H7 (cell line): ENCODE measurements around the gene ANXA2R. TPM values are rescaled to one million over a fixed set of nuclear protein-coding genes. Genes with fewer than 3 reads are reported as not detected.
A peak's percentile ranks its signal among the peaks of the same experiment; 100 is the strongest.

Experiments
- DNase-seq: peaks from one replicate; pipeline ENCODE4 v3.0.0; 2012
- H3K27me3 ChIP-seq: 2 replicates; pipeline ENCODE4 v1.6.0; 2011; ENCODE audit warnings: mild to moderate bottlenecking, low read length; ENCODE audit not compliant: control insufficient read depth, insufficient read depth
- H3K36me3 ChIP-seq: replicated peaks from 2 replicates; pipeline ENCODE4 v1.5.1; 2011; ENCODE audit warnings: low read length; ENCODE audit not compliant: control insufficient read depth, insufficient read depth
- H3K4me3 ChIP-seq: 2 replicates; pipeline ENCODE4 v1.5.1; 2011; ENCODE audit warnings: low read depth, mild to moderate bottlenecking, control low read depth, low read length, moderate library complexity; ENCODE audit not compliant: insufficient read depth
- total RNA-seq: library from RNA; depleted of rRNA; stranded (reverse); fragments of >200 nt; shearing (Covaris generic); gene quantifications from 2 replicates; pipeline ENCODE4 v1.2.3, GENCODE V29; 2014

Gene ANXA2R
- total RNA-seq, 1 experiment from 2014 or later = 0.83 TPM

DNA sequence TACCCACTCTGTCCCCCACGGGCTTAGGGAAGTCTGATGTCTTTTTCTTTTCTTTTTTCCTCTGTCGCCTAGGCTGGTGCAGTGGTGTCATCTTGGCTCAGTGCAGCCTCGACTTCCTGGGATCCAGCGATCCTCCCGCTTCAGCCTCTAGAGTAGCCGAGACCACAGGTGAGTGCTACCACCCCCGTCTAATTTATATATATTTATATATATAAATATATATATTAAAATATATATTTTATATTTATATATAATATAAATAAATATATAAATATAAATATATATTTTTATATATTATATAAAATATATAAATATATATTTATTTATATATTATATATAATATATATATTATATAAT lies 3.3 kb upstream of the ANXA2R start:
- Histone ChIP-seq H3K36me3 (no peaks in the 10 kb centered on the region), H3K4me3 (peak overlapping the region; percentile 38), H3K27me3 (peaks cover 70% of the 10 kb centered on the region)
- DNase-seq = no peak

DNA sequence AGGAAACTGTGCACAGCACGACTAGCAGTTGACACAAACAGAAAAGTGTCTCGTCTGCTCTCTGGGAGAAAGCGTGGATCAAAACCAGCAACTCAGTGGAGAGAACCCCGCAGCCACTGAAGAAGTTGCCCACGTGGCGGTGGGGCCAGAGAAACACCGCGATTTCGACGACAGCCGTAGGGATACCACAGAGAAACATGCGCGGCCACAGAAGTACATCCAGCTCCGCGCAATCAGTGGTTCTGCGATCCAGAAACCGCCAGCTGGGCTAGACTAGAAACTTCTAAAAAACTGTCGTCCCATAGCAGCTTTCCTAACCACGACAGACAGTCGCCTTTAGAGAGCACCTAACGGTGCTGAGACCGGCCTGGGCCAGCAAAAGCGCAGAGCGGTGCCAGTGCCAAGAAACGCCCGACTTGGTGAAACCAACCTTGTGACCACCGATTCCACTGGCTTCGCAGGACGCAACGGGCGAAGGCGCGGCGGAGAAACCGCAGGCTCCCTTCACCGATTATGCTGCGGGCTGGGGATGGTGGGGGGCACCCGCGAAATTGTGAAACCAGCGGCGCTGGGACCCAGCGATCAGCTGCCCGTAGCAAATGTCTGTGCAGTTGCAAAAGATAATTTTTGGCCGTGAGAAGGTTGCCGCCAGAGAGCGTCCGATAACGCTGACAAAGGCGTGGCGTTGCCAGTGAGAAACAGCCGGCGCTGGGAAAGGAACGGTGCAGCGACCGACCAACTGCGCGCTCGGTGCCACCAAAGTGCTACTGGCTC lies 2.7 kb upstream of the ANXA2R start:
- H3K4me3 ChIP-seq = peak overlapping the region; percentile 38
- no peak for DNase-seq
- H3K27me3 ChIP-seq = peaks cover 75% of the 10 kb centered on the region
- no peaks in the 10 kb centered on the region for H3K36me3 ChIP-seq

DNA sequence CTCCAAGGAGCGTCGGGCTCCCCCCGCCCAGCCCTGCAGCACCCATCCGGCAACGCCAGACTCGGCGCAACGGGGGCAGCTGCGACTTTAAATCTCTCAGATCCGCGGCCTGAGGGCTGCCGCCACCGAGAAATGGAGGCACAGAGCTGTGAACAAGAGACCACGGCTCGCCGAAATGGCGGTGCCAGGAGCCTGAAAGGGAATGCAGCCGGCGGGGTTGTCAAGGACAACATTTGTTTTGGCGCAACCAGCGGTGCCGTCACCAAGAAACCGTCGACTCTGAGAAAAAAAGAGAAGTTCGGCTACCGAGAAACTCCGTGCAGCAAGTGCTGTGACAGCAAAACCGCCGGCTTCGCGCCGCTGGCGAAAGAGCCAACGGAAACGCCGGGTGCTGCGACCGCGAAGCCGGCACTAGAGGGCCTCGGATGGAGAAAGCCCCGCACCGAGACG lies 2.1 kb upstream of the ANXA2R start:
- H3K4me3 ChIP-seq = peak overlapping the region; percentile 38
- peak; percentile 30 for DNase-seq
- H3K36me3 ChIP-seq = no peaks in the 10 kb centered on the region
- H3K27me3 ChIP-seq = peaks cover 81% of the 10 kb centered on the region

DNA sequence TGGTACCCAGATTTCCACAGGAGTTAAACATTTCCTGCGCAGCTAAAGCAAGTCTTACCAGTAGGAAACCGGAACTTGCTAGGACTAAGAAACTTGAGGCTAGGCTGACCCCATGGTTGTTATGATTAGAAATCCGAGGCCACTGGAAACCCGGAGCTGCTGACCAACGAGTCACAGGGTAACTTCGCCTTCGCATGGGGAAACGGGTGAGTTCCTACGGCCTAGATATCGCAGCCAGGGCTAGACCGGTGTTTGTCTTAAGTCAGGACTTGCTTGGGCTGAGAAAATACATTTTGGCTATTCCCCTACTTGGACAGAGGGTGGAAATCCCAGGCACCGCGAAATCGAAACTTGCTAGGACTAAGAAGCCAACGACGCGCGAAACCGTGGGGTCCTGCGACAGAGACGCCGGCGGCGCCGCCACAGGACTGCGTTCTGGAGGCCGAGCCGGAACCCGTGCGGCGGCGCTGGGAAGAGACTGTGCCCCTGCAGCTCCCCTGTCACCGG lies 1.6 kb upstream of the ANXA2R start:
- Histone ChIP-seq H3K27me3 (peaks cover 86% of the 10 kb centered on the region), H3K36me3 (no peaks in the 10 kb centered on the region), H3K4me3 (peak overlapping the region; percentile 38)
- no peak for DNase-seq

DNA sequence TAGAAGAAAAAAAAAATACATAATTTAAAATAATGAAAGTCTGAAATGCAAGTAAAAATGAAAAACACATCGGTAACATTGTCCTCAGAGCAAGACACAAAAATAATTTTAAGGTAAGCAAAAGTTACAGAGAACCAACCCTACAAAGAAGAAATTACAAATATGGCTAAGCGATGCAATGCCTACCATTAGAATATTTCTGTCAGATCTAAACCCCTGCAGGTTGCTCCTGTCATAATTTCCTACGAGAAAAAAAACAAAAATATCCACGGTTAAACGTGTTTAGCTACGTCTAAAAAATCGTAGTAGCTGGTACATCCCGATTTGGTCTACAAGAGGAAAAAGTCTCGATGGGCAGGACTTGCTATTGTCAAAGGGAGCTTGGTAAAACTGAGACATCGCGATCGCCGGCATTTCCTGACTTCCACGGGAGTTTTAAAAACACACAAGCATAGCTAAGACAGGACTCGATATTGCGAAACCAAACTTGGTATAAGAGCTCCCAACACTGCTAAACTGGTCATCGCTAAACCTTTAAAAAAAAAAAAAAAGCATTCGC lies 1.1 kb upstream of the ANXA2R start:
- no peak for DNase-seq
- Histone ChIP-seq H3K36me3 (no peaks in the 10 kb centered on the region), H3K4me3 (peak overlapping the region; percentile 38; the same call in 1 of the 2 replicates), H3K27me3 (peaks cover 91% of the 10 kb centered on the region)

DNA sequence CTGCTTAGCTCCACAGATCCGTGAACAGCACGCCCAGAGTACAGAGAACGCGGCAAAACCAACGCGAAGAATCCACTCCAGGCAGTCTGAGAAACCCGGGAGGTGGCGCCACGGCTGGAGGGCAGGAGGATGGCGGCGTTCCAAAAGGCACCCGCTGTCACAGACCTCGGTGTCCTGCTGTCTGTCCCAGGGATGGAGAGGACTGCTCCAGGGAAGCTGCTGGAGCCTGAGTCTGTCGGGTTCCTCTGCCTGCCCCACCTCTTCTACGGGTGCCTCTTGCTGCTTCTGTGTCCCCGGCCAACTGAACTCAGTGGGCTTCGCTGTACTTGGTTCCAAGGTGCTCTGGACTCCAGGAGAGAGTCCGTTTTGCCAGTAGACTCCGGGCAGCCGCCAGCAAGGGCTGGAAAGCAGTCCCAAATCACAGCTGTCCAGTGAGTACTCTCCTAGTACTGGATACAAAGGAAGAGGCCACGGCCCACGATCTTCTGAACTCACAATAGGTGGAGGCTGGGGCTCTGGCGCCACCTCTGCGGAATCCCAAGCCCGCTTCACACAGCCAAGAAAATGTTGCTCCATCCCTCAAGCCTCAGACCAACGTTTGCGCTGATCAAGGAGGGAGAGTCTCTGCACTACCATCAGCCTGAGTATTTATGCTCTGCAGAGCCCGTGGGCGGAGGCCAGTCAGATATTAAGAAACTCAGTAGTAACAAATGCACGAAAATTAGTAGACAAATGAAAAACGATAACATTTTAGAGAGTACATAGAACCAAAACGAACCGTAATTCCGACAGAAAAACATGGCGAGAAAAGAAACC lies 440 bp downstream of the ANXA2R start:
- peaks cover 94% of the 10 kb centered on the region for H3K27me3 ChIP-seq
- peak overlapping the region; percentile 41 for H3K4me3 ChIP-seq
- no peak for DNase-seq
- no peaks in the 10 kb centered on the region for H3K36me3 ChIP-seq

DNA sequence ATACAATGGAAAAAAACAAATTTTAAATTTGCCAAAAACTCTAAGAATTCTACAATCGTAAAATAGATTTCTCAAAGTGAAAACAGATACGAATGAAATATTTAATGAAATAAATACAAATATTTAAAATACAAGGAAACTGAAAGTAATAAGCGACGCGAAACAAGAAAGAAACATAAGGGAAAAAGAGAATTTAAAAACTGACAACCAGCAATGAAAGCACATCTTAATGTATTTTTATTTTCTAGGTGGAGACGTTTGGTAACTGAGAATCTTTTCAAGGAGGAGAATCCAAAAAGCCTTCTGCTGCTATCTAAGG lies 1.0 kb downstream of the ANXA2R start:
- Histone ChIP-seq H3K4me3 (peak overlapping the region; percentile 41; the same call in 1 of the 2 replicates), H3K36me3 (no peaks in the 10 kb centered on the region), H3K27me3 (peaks cover 94% of the 10 kb centered on the region)
- DNase-seq = no peak

DNA sequence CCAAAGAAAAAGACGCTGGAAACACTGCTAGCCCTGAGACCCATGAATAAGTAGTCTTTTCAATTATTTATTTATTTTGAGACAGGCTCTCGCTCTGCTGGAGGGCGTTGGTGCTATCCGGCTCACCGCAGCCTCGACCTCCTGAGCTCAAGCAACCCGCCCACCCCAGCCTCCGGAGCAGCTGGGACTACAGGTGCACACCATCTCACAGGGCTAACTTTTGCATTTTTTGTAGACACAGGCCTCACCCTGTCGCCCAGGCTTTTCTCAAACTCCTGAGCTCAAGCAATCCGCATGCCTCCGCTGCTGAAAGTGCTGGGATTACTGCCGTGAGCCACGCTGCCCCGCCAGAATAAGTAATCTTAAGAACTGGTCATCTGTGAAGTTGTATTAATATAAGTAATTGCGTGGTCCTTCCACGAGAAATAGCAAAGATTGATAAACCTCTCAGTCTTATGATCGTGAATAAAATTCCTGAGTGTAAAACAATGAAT lies 1.6 kb downstream of the ANXA2R start:
- DNase-seq = no peak
- no peaks in the 10 kb centered on the region for H3K36me3 ChIP-seq
- peaks cover 99% of the 10 kb centered on the region for H3K27me3 ChIP-seq
- no peak overlapping the region for H3K4me3 ChIP-seq

DNA sequence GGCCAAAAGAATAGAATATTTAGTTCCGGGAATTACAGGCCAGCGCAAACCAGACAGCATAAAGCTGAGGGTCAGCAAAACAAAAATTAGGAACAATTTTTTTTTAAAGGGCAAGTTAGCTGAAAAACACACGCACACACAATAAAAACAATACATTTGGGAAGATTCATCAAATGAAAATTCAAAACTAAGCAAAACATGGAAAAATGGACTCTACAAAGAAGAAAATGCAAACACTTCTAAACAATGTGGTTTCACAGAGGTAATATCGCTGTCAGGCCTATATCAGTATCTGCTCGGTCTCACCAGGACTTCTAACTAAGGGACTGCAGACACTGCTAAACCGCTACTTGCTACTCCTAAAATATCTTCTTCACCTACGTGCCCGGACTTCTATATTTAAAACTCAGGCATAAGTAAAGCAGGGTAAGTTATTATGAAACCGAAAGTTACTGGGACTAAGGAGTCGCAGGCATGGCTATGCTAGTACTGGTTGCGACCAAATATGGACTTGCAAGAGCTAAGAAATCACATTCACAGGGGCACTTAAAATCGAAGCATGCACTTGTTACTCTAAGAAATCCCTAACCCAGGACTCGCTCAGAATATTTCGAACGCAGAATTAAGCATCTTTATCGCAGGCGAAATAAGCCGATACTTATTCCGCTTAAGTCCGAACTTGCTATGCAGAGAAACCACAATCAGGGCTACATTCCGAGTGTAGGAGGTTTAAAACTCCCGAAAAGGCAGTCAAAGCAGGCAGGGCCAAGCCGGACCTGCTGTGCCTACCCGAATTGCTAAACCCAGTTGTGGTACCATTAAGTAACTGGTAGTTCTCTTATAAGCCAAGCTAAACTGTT lies 2.3 kb downstream of the ANXA2R start:
- Histone ChIP-seq H3K27me3 (peaks cover 97% of the 10 kb centered on the region), H3K4me3 (no peak overlapping the region), H3K36me3 (no peaks in the 10 kb centered on the region)
- DNase-seq = no peak

DNA sequence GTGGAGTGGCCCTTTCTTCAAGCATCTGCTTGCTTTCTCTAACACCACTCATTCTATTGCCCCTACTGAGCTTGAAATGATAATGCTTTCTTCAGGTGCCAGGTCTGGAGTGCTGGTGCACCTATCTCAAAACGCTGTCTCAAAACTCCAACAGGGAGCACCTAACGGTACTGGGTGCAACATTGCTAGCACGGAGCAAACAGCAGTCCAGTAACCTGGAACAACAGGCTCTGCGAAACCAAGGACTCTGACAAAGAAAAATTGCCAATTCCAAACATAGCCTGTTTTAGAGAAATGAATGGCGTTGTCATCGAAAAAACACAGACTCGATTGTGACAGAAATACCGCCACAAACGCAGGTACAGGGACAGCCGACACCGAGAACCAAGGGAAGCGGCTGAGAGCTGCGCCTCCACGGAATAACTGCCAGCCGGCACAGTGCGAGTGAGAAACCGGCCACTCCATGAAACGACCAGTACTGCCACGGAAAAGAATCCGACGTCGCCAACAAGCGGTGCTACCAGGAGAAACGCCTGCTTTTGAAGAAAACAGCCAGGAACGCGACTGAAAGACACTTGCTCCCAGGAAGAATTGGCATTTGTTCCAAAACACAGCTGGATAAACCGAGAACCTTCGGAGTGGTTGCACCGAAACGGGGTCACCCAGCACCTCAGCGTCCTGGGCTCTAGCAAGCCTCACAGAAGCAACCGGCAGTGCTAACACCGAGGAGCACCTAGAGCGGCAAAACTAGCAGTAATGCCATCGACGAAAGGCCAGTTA lies 3.1 kb downstream of the ANXA2R start:
- no peak for DNase-seq
- Histone ChIP-seq H3K27me3 (peaks cover 89% of the 10 kb centered on the region), H3K36me3 (no peaks in the 10 kb centered on the region), H3K4me3 (no peak overlapping the region)

DNA sequence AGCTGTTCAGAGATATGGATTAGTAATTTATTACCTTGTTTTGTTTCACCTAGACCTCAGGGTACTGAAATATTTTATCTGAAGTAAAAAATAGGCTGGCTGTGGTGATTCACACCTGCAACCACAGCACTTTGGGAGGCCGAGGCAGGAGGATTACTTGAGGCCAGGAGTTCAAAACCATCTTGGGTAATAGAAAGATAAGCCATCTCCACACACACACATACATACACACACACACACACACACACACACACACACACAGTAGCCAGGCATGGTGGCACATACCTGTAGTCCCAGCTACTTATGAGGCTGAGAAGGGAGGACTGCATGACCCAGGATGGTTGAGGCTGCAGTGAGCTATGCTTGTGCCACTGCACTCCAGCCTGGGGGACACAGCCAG lies 3.7 kb downstream of the ANXA2R start:
- Histone ChIP-seq H3K4me3 (no peak overlapping the region), H3K36me3 (no peaks in the 10 kb centered on the region), H3K27me3 (peaks cover 82% of the 10 kb centered on the region)
- no peak for DNase-seq

DNA sequence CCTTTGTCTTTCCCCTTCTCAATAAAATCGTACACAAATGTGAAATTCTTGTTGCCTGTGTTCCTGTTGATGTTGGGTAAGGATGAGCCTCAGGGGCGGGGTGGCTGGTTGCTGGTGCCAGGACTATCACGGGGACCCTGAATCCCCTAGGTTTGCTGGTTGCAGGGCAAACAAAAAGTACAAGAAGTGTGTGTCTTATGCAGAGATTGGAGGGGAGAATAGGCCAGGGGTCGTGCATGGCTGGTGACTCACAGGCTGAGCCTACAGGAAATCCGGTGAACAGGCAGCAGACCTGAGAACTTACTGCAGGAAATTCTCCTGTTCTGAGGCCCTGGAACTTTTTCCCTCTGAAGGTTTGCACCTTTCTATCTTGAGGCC lies 5.5 kb downstream of the ANXA2R start:
- Histone ChIP-seq H3K36me3 (no peaks in the 10 kb centered on the region), H3K4me3 (no peak overlapping the region), H3K27me3 (peaks cover 67% of the 10 kb centered on the region)
- no peak for DNase-seq

DNA sequence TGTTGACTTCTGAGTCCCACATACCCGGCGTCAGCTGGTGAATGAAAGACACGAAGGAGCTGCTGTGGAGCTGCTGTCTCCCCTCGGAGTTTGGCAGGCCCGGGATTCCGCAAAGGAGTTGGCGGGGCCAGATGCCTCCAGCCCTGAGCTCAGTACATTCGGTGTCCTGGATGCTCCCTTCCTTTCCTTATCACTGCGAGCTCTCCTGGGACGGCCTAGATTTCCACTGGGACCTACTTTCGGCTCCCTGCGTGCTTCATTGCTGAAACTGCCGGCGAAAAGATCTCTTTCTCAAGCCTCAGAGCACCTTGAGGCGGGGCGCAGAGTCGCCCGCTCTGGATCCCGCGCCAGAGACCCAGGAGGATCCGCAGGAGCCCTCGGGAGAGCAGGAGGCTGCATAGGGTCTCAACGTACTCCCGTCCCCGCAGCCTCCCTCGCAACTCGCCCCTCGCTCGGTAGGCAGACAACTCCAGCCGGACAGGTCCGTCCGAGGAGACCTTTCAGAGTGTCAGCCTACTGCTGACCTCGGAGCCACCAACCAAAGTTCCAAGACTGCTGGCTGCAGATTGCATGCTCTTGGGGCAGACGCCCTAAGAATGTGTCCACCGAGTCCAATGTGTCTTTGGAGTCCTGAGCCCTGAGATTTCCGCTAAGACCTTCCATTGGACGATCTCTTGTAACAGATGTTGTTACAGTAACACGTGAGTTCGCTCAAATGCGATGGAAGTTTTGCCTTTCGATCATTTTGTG lies 6.1 kb downstream of the ANXA2R start:
- Histone ChIP-seq H3K4me3 (peak overlapping the region; percentile 3; the same call in 1 of the 2 replicates), H3K36me3 (no peaks in the 10 kb centered on the region), H3K27me3 (peaks cover 61% of the 10 kb centered on the region)
- peak; percentile 22 for DNase-seq
